HCT116 (cell line): ENCODE results near the gene DDR2. TPM values are rescaled to one million over a fixed set of nuclear protein-coding genes. Genes with fewer than 3 reads are reported as not detected.

ENCODE experiments used
- ATAC-seq: fragments of 200-7000 bp; cut with Tn5 transposase; 2 replicates; pipeline ENCODE4 v1.9.1; 2020; ENCODE audit warnings: mild to moderate bottlenecking, moderate library complexity
- BruUV-seq: library from RNA; stranded (reverse); fragments of 400-500 nt; replicated peaks from 2 replicates; lab custom pipeline; 2021; lab: Mats Ljungman, UMichigan
- CTCF ChIA-PET: fragments of 300-600 bp; sonication (Branson Sonifier 250); formaldehyde crosslinking; loops from one replicate; lab custom pipeline; 2021; ENCODE audit warnings: antibody characterized with exemption; lab: Charles Lee
- POLR2A ChIA-PET: fragments of 300-600, 350-600 bp; sonication (Branson Sonifier 250); formaldehyde crosslinking; loops from one replicate; lab custom pipeline; 2021; ENCODE audit warnings: antibody characterized with exemption; lab: Charles Lee
- RAD21 ChIA-PET, 2 experiments: fragments of 300-600 bp; sonication (Branson Sonifier 250); formaldehyde crosslinking; loops; one replicate each; lab custom pipeline; 2023; ENCODE audit warnings: low total read pairs in 2 of 2; ENCODE audit not compliant: uncharacterized antibody in 2 of 2, unreplicated experiment in 2 of 2, low non-redundant PET in 1 of 2; lab: Charles Lee
- DNase-seq: peaks from one replicate; pipeline ENCODE4 v3.0.0-alpha.2; 2010; ENCODE audit warnings: low read depth, low spot score
- H2AFZ ChIP-seq: fragments of 200-600 bp; shearing (Covaris generic), sonication (generic); 2 replicates; pipeline ENCODE4 v1.6.1; 2017; ENCODE audit warnings: low read depth, mixed run types, mixed read lengths, antibody characterized with exemption, low read length; ENCODE audit not compliant: poor library complexity, severe bottlenecking
- H3K27ac ChIP-seq: 2 replicates; pipeline ENCODE4 v1.5.1; 2012; ENCODE audit warnings: low read depth, low read length
- H3K27me3 ChIP-seq: fragments of 200-600 bp; sonication (generic); 2 replicates; pipeline ENCODE4 v1.6.1; 2016; ENCODE audit warnings: mixed run types, low read length, mixed read lengths; ENCODE audit not compliant: insufficient read depth
- H3K36me3 ChIP-seq, 2 experiments: fragments of 200-500 bp in 1 of 2; fragments of 200-600 bp in 1 of 2; sonication (Bioruptor generic) in 1 of 2; sonication (generic) in 1 of 2; 2 replicates each; pipeline versions ENCODE4 v1.5.1 to v1.6.1; 2014 to 2016; ENCODE audit warnings: low read length in 2 of 2, inconsistent platforms in 1 of 2, mixed read lengths in 1 of 2, mixed run types in 1 of 2; ENCODE audit not compliant: insufficient read depth in 2 of 2, control insufficient read depth in 1 of 2
- H3K4me1 ChIP-seq, 2 experiments: fragments of 200-600 bp in 1 of 2; sonication (generic) in 1 of 2; 2 replicates each; pipeline versions ENCODE4 v1.5.1 to v1.6.1; 2012 to 2017; ENCODE audit warnings: low read length in 2 of 2, inconsistent platforms in 1 of 2, mild to moderate bottlenecking in 1 of 2, mixed read lengths in 1 of 2, mixed run types in 1 of 2, moderate library complexity in 1 of 2; ENCODE audit not compliant: insufficient read depth in 2 of 2, control insufficient read depth in 1 of 2
- H3K4me2 ChIP-seq: fragments of 200-600 bp; sonication (generic); 2 replicates; pipeline ENCODE4 v1.6.1; 2017; ENCODE audit warnings: mixed run types, low read length, mixed read lengths
- H3K4me3 ChIP-seq, 2 experiments: fragments of 200-600 bp in 1 of 2; sonication (generic) in 1 of 2; replicated peaks in 1 of 2; 2 replicates each; pipeline ENCODE4 v1.5.1; 2011 to 2016; ENCODE audit warnings: low read length in 2 of 2, control low read depth in 1 of 2, low read depth in 1 of 2, mild to moderate bottlenecking in 1 of 2, mixed read lengths in 1 of 2, mixed run types in 1 of 2
- H3K79me2 ChIP-seq: fragments of 200-600 bp; sonication (generic); 2 replicates; pipeline ENCODE4 v1.6.1; 2017; ENCODE audit warnings: mild to moderate bottlenecking, mixed run types, low read length, moderate library complexity, mixed read lengths; ENCODE audit not compliant: insufficient read depth
- H3K9ac ChIP-seq: fragments of 200-600 bp; sonication (generic); 2 replicates; pipeline ENCODE4 v1.6.1; 2016; ENCODE audit warnings: low read length, mixed read lengths
- H3K9me2 ChIP-seq: fragments of 200-600 bp; sonication (generic), shearing (Covaris generic); 2 replicates; pipeline ENCODE4 v1.6.1; 2017; ENCODE audit warnings: mixed run types, mild to moderate bottlenecking, moderate library complexity; ENCODE audit not compliant: insufficient read depth
- H3K9me3 ChIP-seq, 2 experiments: fragments of 200-500 bp in 1 of 2; fragments of 200-600 bp in 1 of 2; sonication (Bioruptor generic) in 1 of 2; sonication (generic) in 1 of 2; 2 replicates each; pipeline ENCODE4 v1.6.1; 2014 to 2017; ENCODE audit warnings: low read length in 2 of 2, mixed read lengths in 2 of 2, inconsistent platforms in 1 of 2, low read depth in 1 of 2, mild to moderate bottlenecking in 1 of 2, mixed run types in 1 of 2, moderate library complexity in 1 of 2; ENCODE audit not compliant: control insufficient read depth in 1 of 2, insufficient read depth in 1 of 2
- H4K20me1 ChIP-seq: fragments of 200-600 bp; sonication (generic), shearing (Covaris generic); 2 replicates; pipeline ENCODE4 v1.6.1; 2017; ENCODE audit warnings: mixed run types, mild to moderate bottlenecking, moderate library complexity; ENCODE audit not compliant: insufficient read depth
- CBX3 ChIP-seq: IDR thresholded peaks from 2 replicates; pipeline ENCODE4 v1.6.1; 2012; ENCODE audit warnings: low read depth
- CEBPB ChIP-seq: IDR thresholded peaks from 2 replicates; pipeline ENCODE4 v1.6.1; 2012; ENCODE audit warnings: low read depth
- CTCF ChIP-seq, 3 experiments: fragments of 200-600 bp in 1 of 3; sonication (generic) in 1 of 3; IDR thresholded peaks in 2 of 3; conservative IDR thresholded peaks in 1 of 3; 2 replicates each; pipeline ENCODE4 v1.5.1; 2012 to 2017; ENCODE audit warnings: low read depth in 2 of 3, low read length in 2 of 3, antibody characterized with exemption in 1 of 3, borderline replicate concordance in 1 of 3, control low read depth in 1 of 3, mild to moderate bottlenecking in 1 of 3, mixed read lengths in 1 of 3, mixed run types in 1 of 3, moderate library complexity in 1 of 3; ENCODE audit not compliant: insufficient read depth in 1 of 3
- EGR1 ChIP-seq: IDR thresholded peaks from 2 replicates; pipeline ENCODE4 v1.6.1; 2012; ENCODE audit warnings: low read depth
- ELF1 ChIP-seq: IDR thresholded peaks from 2 replicates; pipeline ENCODE4 v1.6.1; 2012; ENCODE audit warnings: low read depth, borderline replicate concordance
- EZH2phosphoT487 ChIP-seq: fragments of 200-600 bp; IDR thresholded peaks from 2 replicates; pipeline ENCODE4 v1.6.1; 2018; ENCODE audit warnings: antibody characterized with exemption, borderline replicate concordance
- JUND ChIP-seq: IDR thresholded peaks from 2 replicates; pipeline ENCODE4 v1.6.1; 2012
- MAX ChIP-seq: IDR thresholded peaks from 2 replicates; pipeline ENCODE4 v1.6.1; 2012
- RAD21 ChIP-seq: IDR thresholded peaks from 2 replicates; pipeline ENCODE4 v1.6.1; 2012; ENCODE audit warnings: low read depth, mild to moderate bottlenecking
- SIN3A ChIP-seq: IDR thresholded peaks from 2 replicates; pipeline ENCODE4 v1.6.1; 2012; ENCODE audit warnings: low read depth
- SP1 ChIP-seq: IDR thresholded peaks from 2 replicates; pipeline ENCODE4 v1.6.1; 2012; ENCODE audit warnings: low read depth
- SRF ChIP-seq: IDR thresholded peaks from 2 replicates; pipeline ENCODE4 v1.6.1; 2012; ENCODE audit warnings: low read depth
- TCF7L2 ChIP-seq: IDR thresholded peaks from 2 replicates; pipeline ENCODE4 v1.7.0; 2011; ENCODE audit warnings: borderline replicate concordance, inconsistent platforms; ENCODE audit not compliant: insufficient read depth, insufficient read length; ENCODE audit errors: extremely low read depth
- YY1 ChIP-seq: IDR thresholded peaks from 2 replicates; pipeline ENCODE4 v1.6.1; 2011; ENCODE audit warnings: low read length, low read depth, moderate library complexity, mild to moderate bottlenecking; ENCODE audit not compliant: insufficient replicate concordance; ENCODE audit errors: extremely low read depth
- ZBTB33 ChIP-seq: IDR thresholded peaks from 2 replicates; pipeline ENCODE4 v1.6.1; 2011; ENCODE audit warnings: mild to moderate bottlenecking, low read length, moderate library complexity; ENCODE audit not compliant: insufficient replicate concordance; ENCODE audit errors: extremely low read depth
- ZFX ChIP-seq: fragments of 450-650 bp; IDR thresholded peaks from 2 replicates; pipeline ENCODE4 v1.6.1; 2017
- intact Hi-C: fragments of 100-400 bp; cut with micrococcal nuclease; formaldehyde crosslinking; loops from 2 replicates; pipeline ENCODE4 v1.10.0; 2022
- total RNA-seq: library from RNA; stranded (reverse); gene quantifications from one replicate; pipeline ENCODE4 v1.2.1, GENCODE V29; 2021; ENCODE audit not compliant: unreplicated experiment
- TF ChIP-seq, protein P1 (sequence below): IDR thresholded peaks from 2 replicates; pipeline ENCODE4 v1.6.1; 2012

Gene DDR2
- total RNA-seq, 1 experiment from 2014 or later, result 0.84 TPM

- no peak overlapping the region for H2AFZ ChIP-seq
- H3K9me2 ChIP-seq, result no peaks in the 10 kb centered on the region
- no peaks in the 10 kb centered on the region for H3K27me3 ChIP-seq
- no peak overlapping the region for H3K27ac ChIP-seq
- H3K9ac ChIP-seq, result no peak overlapping the region
- H3K4me1 ChIP-seq, result no peaks in the 10 kb centered on the region
- ChIA-PET RAD21 (no interaction called here), POLR2A (no interaction called here), CTCF (no interaction called here)
- no peaks in the 10 kb centered on the region for H4K20me1 ChIP-seq
- no peak for DNase-seq
- H3K79me2 ChIP-seq, result no peaks in the 10 kb centered on the region
- H3K4me2 ChIP-seq, result no peak overlapping the region
- H3K36me3 ChIP-seq, result no peaks in the 10 kb centered on the region
- ATAC-seq, result no peak
- TF ChIP-seq ZFX (no peak), JUND (no peak), EGR1 (no peak), EZH2phosphoT487 (no peak), SIN3A (no peak), YY1 (no peak), CBX3 (no peak), SP1 (no peak), RAD21 (no peak), MAX (no peak)
- TF ChIP-seq, protein P1, sequence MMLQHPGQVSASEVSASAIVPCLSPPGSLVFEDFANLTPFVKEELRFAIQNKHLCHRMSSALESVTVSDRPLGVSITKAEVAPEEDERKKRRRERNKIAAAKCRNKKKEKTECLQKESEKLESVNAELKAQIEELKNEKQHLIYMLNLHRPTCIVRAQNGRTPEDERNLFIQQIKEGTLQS, result no peak
- TF ChIP-seq, all 23 proteins: peak for 0
- Histone ChIP-seq H3K4me3 (no peak overlapping the region), H3K9me3 (no peaks in the 10 kb centered on the region)
- BruUV-seq, result no TSS peak
- intact Hi-C loops, result no loop called here
Observed at GRCh38 chr1:162734047-162734446, 101.8 kb downstream of the DDR2 start.

- no peak overlapping the region for H3K9ac ChIP-seq
- no TSS peak for BruUV-seq
- no peak for ATAC-seq
- H2AFZ ChIP-seq, result no peak overlapping the region
- RAD21 ChIA-PET, result no interaction called here
- no peaks in the 10 kb centered on the region for H3K9me3 ChIP-seq
- no peak overlapping the region for H3K4me3 ChIP-seq
- no peaks in the 10 kb centered on the region for H3K27me3 ChIP-seq
- no peaks in the 10 kb centered on the region for H3K36me3 ChIP-seq
- no peaks in the 10 kb centered on the region for H4K20me1 ChIP-seq
- H3K27ac ChIP-seq, result no peak overlapping the region
- CTCF ChIA-PET, result no interaction called here
- no peaks in the 10 kb centered on the region for H3K9me2 ChIP-seq
- no peak overlapping the region for H3K4me2 ChIP-seq
- DNase-seq, result no peak
- no peaks in the 10 kb centered on the region for H3K79me2 ChIP-seq
- intact Hi-C loops, result no loop called here
- H3K4me1 ChIP-seq, result no peaks in the 10 kb centered on the region
- POLR2A ChIA-PET, result no interaction called here
- TF ChIP-seq SP1 (no peak), TCF7L2 (no peak), CEBPB (no peak), CTCF (IDR thresholded peaks at IDR 0.05 in 2 of 3, conservative IDR thresholded peaks at IDR 0.05 in 1 of 3; ENCODE audit: borderline replicate concordance in 1 of 3, insufficient read depth in 1 of 3, low read depth in 2 of 3, low read length in 2 of 3) (no peak), EGR1 (no peak), ZBTB33 (no peak), SRF (no peak), MAX (no peak), ELF1 (no peak)
- TF ChIP-seq, protein P1, result no peak
Observed at GRCh38 chr1:162736184-162736583, 103.9 kb downstream of the DDR2 start.
